Astrocyte of the spinal cord (primary cell): ENCODE results near the gene SQOR.

Experiments used
- DNase-seq: peaks from one replicate; pipeline ENCODE4 v3.0.0; 2011; ENCODE audit warnings: low read depth, low spot score
- H3K4me3 ChIP-seq: 2 replicates; pipeline ENCODE4 v1.5.1; 2011; ENCODE audit warnings: low read depth, mild to moderate bottlenecking, low read length, moderate library complexity
- CTCF ChIP-seq: IDR thresholded peaks from 2 replicates; pipeline ENCODE4 v1.5.1; 2012; ENCODE audit warnings: low read depth, mild to moderate bottlenecking, low read length, inconsistent platforms
- in situ Hi-C: cut with HindIII; loops from 2 replicates; pipeline ENCODE4 v1.10.0; 2017; ENCODE audit warnings: low sequenced_read_pairs

The SQOR gene

GRCh38 chr15:45714590-45715488 is 80.0 kb downstream of the SQOR start:
- DNase-seq, result peak; percentile 53
- peak; percentile 85 for TF ChIP-seq CTCF
- in situ Hi-C loops, result no loop called here
- H3K4me3 ChIP-seq, result no peak overlapping the region

GRCh38 chr15:45715528-45715927 is 80.7 kb downstream of the SQOR start:
- DNase-seq, result peak; percentile 21
- in situ Hi-C loops, result no loop called here
- peak; percentile 44 for TF ChIP-seq CTCF
- no peak overlapping the region for H3K4me3 ChIP-seq

- in situ Hi-C loops, result no loop called here
- no peak overlapping the region for H3K4me3 ChIP-seq
- TF ChIP-seq CTCF, result no peak
- no peak for DNase-seq
These were observed 84.7 kb downstream of the SQOR start for GRCh38 chr15:45719490-45719889.

GRCh38 chr15:45720183-45720582 is 85.4 kb downstream of the SQOR start:
- in situ Hi-C loops, result no loop called here
- no peak for TF ChIP-seq CTCF
- no peak overlapping the region for H3K4me3 ChIP-seq
- DNase-seq, result no peak

GRCh38 chr15:45728641-45729040 is 93.8 kb downstream of the SQOR start:
- in situ Hi-C loops, result no loop called here
- H3K4me3 ChIP-seq, result no peak overlapping the region
- no peak for DNase-seq
- TF ChIP-seq CTCF, result no peak

- DNase-seq, result no peak
- in situ Hi-C loops, result no loop called here
- no peak for TF ChIP-seq CTCF
- H3K4me3 ChIP-seq, result no peak overlapping the region
These were observed 94.3 kb downstream of the SQOR start for GRCh38 chr15:45729141-45729540.
